Effector CD4-positive, alpha-beta T cell (primary cell): ENCODE results near the gene KLHL13.
"Not testable (repeated sequence)": the region's sequence is repeated elsewhere in the genome, so short reads cannot be mapped to it uniquely, and the experiment has no call there.

Experiments used
- DNase-seq: peaks from one replicate; pipeline ENCODE4 v3.0.0-alpha.2; 2020

KLHL13 gene

DNA sequence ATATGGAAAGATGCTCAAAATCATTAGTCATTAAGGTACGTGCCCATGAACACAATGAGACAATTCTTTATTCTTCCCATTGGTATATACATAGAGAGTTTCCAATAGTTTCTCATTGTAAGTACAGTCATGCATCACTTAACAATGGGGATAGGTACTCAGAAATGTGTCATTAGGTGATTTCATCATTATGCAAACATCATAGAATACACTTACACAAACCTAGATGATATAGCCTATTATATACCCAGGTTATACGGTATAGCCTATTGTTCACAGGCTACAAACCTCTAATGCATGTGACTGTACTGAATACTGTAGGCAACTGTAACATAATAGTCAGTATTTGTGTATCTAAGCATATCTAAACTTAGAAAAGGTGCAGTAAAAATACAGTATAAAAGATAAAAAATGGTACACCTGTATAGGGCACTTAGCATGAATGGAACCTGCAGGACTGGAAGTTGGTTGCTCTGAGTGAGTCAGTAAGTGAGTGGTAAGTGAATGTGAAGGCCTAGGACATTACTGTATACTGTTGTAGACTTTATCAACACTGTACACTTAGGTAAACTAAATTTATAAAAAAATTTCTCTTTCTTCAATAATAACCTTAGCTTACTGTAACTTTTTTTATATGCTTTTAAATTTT, 49.6 kb downstream of the KLHL13 start:
- no peak for DNase-seq

DNA sequence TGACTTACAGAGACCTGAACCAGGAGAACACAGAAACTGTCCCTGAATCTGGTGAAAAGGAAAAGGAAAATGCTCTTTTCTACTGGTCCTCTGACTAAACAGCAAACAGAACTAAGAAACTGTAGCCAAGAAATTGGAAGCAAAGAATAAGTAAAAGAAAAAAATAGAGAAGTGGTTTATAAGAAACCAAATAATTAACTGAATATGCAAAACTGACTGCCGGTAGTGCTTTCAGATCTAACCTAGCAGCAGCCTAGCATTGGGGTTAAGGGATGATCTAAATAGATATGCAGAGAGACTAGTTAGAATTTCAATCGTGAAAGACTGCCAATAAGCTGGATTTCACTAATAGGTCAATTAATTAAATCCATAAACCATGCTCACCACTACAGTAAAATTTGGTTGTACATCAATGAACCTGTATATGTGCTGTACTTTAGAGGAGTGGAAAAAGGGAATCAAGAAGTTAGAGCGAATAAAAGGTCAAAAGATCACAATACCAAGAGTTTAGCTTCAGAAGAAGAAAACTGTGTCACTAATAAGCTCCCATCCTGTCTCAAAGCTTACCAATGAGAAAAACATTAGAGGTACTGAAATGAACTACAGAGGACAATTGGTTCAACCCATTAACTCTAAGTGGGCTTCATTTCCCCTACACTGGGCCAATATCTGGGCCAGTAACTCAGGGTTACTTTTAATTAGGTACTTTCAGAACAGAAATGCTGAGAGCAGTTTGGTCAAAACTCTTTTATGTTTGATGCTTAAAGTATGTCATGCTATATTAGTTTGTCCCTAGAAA, 53.6 kb downstream of the KLHL13 start:
- DNase-seq = no peak

DNA sequence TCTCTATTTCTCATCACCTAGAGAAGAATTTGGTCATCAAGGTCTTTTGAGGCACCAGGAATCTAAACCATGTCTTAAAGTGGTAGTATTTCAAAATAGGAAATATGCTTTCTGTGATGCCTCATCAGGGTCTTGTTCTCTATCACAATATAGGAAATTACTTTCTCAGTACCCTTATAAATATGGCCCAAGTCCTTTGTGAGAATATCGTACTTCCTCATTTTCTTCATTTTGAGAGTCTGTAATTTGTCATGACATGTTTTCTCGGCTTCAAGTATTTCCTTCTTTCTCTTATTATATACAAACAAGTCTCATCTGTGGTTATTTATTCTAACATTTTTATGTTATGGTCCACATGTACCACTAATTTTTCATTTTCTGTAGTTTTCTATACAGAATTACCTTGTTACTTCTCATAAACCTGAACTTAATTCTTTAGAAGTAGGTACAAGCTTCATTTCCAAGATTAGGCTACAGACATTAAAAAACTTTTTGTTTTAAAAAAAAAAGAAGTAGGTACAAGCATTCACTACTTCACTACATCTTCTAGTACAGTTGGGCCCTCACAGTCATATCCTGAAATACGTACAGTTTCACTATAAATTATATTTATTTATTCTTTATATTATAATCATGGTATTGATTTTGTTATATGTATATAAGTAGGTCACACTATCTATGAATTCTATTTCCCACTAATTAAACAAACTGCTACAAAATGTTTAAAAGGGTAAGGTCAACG, 54.4 kb downstream of the KLHL13 start:
- DNase-seq = no peak

DNA sequence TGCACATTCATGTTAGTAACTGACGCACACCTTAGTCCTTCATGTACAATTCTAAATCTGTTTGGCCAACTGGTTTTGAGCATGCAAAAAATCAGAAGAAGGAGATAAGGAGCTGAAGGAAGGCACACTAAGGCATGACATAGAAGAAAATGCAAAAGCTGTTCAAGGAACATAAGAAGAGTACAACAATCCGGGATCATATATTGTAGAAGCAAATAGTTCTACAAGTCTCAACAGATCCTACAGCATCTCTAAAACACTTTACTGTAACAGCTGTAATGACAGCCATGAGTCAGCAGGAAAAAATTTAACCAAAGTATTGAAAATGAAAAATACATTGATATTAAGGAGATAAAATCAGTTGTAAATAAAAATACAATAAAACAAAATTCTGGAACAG, 57.7 kb downstream of the KLHL13 start:
- no peak for DNase-seq

DNA sequence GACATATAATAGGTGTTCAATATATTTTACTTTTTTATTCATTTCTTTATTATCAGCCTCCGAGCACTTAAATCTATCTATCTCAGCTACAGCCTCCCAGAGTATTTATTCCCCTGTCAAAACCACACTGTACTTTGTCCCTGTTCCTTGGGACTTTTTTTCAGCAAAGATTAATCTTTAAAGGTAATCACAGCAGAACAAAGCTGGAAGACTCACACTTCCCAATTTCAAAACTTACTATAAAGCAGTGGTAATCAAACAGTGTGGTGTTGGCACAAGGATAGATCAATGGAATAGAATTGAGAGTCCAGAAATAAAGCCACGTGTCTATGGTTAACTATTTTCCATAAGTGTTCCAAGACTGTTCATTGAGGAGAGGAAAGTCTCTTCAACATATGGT, 59.7 kb downstream of the KLHL13 start:
- no peak for DNase-seq

DNA sequence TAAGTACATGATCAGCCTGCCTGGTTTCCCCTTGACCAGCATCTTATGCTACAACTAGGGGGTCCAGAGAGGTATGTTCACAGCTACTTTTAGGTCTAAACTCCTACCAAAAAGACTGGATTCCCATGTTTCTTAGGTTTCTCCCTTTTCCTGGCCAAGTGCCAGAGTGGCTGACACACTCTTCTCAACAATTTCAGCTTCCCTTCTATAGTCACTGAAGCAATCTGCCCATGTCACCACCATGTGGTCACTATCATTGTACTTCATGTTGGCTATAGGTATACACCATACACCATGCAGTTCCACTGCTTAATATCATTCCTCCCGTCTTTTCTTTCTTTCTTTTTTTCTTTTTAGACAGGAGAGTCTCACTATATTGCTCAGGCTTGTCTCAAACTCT, 66.9 kb downstream of the KLHL13 start:
- no peak for DNase-seq

DNA sequence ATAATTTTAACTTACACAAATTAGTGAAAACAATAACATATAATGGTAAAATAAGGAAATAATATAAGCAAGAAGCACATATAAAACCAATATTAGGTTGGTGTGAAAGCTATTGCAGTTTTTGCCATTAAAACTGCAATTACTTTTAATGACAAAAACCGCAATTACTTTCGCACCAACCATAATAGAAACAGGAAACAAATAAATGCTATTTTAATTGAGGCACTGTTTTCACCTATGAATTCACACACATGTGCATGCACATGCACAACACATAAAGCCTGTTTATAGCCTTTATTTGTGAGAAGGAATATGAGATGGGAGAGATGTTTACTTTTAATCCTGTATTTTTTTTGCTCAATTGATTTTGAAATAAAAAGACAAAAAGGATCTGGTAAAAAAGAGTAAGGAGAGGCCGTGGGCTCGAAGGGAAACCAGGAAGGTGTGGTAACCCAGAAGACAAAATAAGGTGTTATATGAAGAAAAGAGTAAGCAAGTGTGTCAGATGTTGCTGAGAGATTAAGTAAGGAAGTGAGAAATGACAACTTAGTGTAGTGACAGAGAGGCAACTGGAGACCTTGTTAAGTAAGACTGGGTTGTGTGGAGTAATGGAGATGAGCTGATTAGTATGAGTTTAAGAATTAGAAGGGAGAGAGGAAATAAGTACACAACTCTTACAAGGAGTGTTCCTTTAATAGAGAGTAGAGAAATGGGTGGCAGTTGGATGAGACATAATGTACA, 69.0 kb downstream of the KLHL13 start:
- no peak for DNase-seq

DNA sequence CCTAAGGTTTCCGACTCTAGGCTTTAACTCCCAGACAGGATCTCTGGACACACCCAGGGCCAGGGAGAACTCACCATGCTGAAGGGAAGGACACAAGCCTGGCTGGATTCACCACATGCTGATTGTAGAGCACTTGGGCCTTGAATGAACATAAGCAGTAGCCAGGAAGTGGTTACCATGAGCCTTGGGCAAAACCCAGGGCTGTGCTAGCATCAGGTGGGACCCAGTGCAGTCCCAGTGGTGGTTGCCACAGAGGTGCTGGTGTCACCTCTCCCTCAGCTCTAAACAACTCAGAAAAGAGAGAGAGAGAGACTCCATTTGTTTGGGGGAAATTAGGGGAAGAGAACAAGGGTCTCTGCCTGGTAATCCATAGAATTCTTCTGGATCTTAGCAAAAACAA, 77.0 kb downstream of the KLHL13 start:
- no peak for DNase-seq

DNA sequence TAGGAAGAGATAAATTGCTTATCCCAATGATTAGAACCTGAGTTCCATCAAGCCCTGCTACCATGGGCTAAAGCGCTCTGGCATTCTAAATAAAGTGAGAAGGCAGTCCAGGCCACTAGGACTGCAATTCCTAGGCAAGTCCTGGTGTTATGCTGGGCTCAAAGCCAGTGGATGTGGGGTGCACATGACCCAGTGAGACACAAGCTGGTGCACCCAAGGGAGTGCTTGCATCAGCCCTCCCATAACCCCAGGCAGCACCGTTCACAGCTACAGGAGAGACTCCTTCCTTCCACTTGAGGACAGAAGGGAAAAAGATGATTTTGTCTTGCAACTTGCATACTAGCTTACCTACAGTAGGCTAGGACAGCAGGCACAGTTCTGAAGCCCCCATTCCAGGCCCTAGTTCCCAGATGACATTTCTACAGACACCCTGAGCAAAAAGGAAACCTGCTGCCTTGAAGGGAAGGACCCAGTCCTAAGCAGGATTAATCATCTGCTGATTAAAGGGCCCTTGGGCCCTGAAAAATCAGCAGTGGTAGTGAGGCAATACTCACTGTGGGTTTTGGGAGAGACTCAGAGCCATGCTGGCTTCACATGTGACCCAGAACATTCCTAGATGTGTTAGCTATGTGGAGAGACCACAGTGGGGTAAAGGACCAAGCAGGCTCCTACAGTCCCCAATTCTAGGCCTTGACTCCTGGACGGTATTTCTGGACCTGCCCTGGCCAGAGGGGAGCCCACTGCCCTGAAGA, 77.8 kb downstream of the KLHL13 start:
- DNase-seq = no peak

DNA sequence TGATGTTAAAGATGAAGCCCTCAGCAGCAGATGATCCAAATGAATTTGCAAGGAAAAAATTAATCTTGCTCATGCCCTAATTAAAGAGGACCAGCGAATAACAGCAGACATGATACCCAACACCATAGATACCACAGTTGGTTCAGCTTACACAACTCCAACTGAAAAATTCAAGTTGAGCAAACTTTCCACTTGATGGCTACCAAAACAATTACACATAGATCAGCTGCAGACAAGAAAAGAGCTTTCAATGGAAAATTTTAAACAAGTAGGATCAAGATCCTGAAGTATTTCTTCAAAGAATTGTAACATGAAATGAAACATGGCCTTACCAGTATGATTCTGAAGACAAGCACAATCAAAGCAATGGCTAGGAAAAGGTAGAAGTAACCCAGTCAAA, 90.0 kb downstream of the KLHL13 start:
- no peak for DNase-seq

DNA sequence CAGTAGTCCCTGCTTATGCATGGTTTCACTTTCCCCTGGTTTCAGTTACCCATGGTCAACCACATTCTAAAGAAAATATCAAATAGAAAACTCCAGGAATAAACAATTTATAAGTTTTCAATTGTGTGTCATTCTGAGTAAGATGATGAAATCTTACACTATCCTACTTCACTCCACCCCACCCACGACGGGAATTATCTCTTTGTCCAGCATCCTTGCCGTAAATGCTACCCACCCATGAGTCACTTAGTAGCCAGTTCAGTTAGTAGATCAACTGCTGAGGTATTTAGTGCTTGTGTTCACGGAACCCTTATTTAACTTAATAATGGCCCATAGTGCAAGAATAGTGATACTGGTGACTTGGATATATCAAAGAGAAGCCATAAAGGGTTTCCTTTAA, 91.4 kb downstream of the KLHL13 start:
- no peak for DNase-seq

DNA sequence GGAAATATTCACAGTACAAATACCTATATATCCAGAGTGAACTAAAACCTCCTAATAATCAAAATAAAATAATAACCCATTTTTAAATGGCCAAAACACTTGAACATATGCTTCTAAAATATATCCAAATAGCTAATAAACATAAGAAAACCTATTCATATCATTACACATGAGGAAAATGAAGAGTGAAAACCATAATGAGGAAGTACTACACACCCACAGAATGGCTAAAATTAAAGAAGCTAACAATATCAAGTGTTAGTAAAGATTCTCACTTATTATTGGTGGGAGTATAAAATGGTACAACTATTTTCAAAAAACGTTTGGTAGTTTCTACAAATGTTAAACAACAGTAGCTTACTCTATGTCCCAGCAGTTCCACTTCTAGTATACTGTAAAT, 92.1 kb downstream of the KLHL13 start:
- DNase-seq = no peak

DNA sequence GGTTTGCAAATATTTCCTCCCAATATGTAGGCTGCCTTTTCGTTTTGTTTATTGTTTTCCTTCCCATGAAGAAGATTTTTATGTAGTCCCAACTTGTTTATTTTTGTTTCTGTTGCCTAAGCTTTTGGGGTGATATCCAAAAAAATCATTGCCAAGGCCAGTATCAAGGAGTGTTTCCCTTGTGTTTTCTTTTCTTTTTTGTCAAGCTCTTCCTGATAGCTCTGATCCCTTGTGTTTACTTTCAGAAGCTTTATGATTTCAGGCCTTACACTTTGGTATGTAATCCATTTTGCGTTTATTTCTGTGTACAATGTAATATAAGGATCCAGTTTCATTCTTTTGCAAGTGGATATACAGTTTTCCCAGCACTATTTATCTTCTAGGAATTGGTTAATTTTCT, 93.9 kb downstream of the KLHL13 start:
- DNase-seq = no peak

DNA sequence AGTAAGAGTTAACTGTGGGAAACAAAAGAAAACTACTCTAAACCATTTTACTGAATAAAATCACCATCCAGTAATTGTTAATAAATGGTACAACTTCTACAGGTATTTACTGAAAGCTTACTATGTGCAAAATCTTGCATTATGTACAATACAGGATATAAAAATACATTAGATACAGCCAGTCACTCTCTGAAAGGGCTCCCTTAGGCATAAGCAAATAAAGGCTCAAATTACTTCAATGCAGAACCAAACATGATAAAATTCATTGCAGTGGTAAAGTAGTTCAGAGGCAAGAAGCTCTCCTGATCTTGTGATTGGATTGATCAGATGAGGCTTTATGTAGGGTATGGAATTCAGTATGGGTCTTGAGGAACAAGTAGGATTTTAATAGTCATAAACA, 100.2 kb downstream of the KLHL13 start:
- no peak for DNase-seq

DNA sequence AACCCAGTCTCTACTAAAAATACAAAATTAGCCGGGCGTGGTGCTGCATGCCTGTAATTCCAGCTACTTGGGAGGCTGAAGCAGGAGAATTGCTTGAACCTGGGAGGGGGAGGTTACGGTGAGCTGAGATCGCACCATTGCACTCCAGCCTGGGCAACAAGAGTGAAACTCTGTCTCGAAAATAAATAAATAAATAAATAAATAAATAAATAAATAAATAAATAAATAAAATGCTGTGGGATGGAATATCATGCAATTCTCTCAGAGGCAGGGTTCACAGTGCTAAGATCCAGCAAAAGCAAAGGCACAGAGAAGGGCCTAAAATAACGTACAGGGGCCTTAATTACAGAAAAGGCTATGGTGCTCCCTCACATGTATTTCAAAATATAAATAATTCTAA, 114.2 kb downstream of the KLHL13 start:
- not testable (repeated sequence) for DNase-seq

DNA sequence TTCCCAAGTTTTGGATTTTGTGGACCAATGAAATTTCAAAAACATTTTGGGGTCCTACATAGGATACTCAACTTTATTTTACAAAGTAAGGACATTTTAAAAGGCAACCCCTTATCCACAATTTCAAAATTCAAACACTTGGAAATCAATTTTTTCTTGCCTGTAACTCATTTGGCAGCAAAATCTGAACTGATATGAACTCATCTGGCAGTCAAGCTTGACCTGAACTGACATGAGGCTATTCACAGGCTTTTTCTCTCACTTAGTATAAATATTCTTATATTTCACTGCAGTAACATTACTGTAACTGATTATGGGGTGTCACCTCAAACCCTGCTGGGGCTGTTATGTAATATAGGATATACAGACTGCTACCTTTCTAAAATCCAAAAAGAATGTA, 116.1 kb downstream of the KLHL13 start:
- DNase-seq = no peak

DNA sequence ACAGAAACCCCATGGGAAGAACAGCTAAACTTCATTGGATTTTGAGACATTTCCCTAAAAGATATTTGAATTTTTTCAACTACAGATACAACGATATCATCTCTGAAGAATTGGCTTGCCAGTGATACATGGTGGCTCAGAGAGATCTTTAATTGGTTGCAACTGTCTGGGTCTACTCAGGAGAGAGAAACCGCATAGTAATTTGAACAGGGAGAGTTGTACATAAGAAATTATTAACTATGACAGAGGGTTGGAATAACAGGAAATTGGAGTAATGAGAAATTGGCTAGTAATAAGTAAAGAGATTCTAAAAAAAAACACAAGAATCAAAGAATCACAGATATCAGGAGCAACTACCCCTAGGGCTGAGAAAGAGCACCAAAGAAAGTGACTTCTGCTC, 118.4 kb downstream of the KLHL13 start:
- no peak for DNase-seq

DNA sequence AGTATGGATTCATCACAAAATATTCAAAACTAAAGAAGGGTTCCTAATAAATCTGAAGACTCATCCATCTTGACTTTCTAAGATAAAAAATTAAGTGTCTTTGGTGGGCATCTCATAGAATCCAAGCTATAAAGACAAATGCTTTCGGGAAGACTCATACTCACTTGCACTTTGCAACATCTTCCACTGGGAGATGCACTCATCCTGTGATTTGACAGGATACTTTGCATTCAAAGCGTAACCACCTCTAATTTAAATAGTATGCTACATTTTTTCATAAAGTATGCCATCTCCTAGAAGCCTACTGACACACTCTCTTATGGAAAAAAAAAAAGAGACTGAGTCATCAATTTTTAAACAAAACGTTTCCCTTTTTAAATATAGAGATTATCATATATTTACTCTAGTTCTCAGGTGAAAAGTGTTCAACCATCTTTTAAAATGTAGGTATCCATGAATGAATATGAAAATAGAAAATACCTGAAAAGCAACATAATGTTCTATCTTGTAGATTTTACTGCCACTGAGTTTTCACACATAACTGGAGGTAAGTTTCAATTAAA, 119.6 kb downstream of the KLHL13 start:
- no peak for DNase-seq

DNA sequence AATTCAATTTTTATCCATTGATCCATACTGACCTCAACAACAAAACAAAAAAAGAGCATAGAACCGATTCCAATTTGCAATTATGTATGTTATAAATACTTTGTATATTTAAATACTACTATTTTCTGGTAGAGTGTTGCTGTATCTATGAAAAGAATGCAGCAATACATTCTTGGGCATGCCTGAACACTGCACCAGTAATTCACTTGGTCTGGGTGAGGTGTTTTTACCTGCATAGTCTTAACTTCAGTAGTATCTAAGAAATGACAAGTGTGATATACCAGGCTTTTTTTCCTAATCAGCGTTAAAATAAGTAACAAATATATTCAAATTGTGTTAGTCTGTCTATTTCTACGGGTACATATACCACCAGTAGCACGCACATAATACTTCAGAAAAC, 120.2 kb downstream of the KLHL13 start:
- DNase-seq = no peak

DNA sequence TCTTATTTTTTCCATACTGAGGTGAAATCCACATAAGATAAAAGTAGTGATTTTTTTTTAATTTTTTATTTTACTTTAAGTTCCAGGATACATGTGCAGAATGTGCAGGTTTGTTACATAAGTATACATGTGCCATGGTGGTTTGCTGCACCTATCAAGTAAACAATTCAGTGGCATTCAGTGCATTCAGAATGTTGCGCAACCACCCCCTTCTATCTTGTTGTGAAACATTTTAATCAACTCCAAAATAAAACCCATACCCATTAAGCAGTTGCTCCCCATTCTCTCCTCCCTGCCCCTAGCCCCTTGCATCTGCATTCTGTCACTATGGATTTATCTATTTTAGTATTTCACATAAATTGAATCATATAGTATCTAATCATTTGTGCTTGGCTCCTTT, 121.2 kb downstream of the KLHL13 start:
- DNase-seq = no peak

DNA sequence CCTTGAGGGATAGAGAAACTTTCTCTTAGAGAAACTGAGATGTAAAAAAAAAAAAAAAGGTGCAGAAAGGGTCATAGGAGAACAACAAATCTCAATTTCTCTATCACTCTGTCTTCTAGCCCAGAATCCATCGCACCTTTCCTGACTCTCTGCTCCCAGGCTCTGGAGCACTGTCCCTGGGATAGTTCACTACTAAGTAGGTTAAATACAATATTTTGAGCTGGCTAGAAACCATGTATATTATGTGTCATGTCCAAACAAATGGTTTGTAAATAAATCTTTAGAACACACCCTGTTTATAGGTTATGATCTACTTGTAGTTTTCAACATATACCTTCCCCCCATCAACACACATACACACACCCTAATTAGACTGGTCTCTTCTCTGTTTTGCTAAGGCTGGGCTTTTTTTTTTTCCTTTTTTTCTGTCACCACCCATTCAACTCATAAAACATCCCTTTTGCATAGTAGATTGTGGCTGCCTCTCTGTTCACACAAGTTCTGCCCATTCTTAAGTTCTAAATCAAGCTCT, 124.4 kb downstream of the KLHL13 start:
- DNase-seq = no peak

DNA sequence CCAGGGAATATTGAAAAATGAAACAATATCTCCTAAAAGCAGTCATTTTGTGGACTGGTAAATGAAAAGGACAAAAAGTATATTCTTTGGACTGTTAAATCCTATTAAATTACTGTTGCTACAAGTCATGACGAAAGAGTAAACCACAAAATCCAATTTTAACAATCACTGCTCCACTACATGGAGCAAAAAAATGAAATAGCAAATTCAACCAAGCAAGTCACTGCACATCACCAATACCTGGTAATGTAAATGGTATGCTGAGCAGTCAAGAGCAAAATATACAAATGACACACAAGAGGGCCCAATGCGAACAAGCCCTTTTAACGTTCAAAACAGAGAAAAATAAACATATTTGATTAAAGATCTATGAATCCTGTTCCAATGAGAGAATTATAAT, 126.2 kb downstream of the KLHL13 start:
- no peak for DNase-seq
